HepG2 (cell line): ENCODE data around the gene SRRM2. TPM values are rescaled to one million over a fixed set of nuclear protein-coding genes. Genes with fewer than 3 reads are reported as not detected.

Source experiments
- ADNP ChIP-seq: sonication (generic); formaldehyde crosslinking; IDR thresholded peaks from 2 replicates; pipeline ENCODE4 v1.4.0; 2020; ENCODE audit warnings: missing genetic modification reagents
- CAMTA2 ChIP-seq: sonication (generic); formaldehyde crosslinking; IDR thresholded peaks from 2 replicates; pipeline ENCODE4 v1.4.0; 2020; ENCODE audit warnings: mild to moderate bottlenecking, missing genetic modification reagents, borderline replicate concordance
- CHD2 ChIP-seq: IDR thresholded peaks from 2 replicates; pipeline ENCODE4 v1.6.1; 2011; ENCODE audit warnings: low read depth, low read length, improper control_type of control experiment
- GTF3A ChIP-seq: sonication (generic); formaldehyde crosslinking; conservative IDR thresholded peaks from 2 replicates; pipeline ENCODE4 v1.4.0; 2020; ENCODE audit warnings: mild to moderate bottlenecking, missing genetic modification reagents
- HES4 ChIP-seq: sonication (generic); formaldehyde crosslinking; IDR thresholded peaks from 2 replicates; pipeline ENCODE4 v1.9.0; 2021; ENCODE audit warnings: mild to moderate bottlenecking, missing genetic modification reagents, borderline replicate concordance
- MED13 ChIP-seq: sonication (generic); formaldehyde crosslinking; IDR thresholded peaks from 2 replicates; pipeline ENCODE4 v1.5.0; 2020; ENCODE audit warnings: missing genetic modification reagents
- POLR2A ChIP-seq, 2 experiments: IDR thresholded peaks; 2 replicates each; pipeline ENCODE4 v1.6.1; 2011; ENCODE audit warnings: low read depth in 2 of 2, low read length in 2 of 2, mild to moderate bottlenecking in 1 of 2, moderate library complexity in 1 of 2; ENCODE audit not compliant: insufficient read depth in 1 of 2
- REXO4 ChIP-seq: sonication (generic); formaldehyde crosslinking; IDR thresholded peaks from 2 replicates; pipeline ENCODE4 v1.8.0; 2022; ENCODE audit warnings: missing genetic modification reagents, mild to moderate bottlenecking, borderline replicate concordance
- ZNF572 ChIP-seq: sonication (generic); formaldehyde crosslinking; IDR thresholded peaks from 2 replicates; pipeline ENCODE4 v1.5.1; 2020; ENCODE audit warnings: mild to moderate bottlenecking, missing genetic modification reagents
- ZNF879 ChIP-seq: sonication (generic); formaldehyde crosslinking; IDR thresholded peaks from 2 replicates; pipeline ENCODE4 v1.8.1; 2023; ENCODE audit warnings: missing genetic modification reagents
- ZSCAN20 ChIP-seq: sonication (generic); formaldehyde crosslinking; IDR thresholded peaks from 2 replicates; pipeline ENCODE4 v1.4.0; 2020; ENCODE audit warnings: missing genetic modification reagents, mild to moderate bottlenecking, borderline replicate concordance
- polyA plus RNA-seq, 8 experiments: library from polyadenylated mRNA; depleted of rRNA in 3 of 8; stranded (reverse) in 7 of 8; unstranded in 1 of 8; fragments of >200 nt; fragmentation: Illumina TruSeq in 4 of 8; extraction: Trizol in 4 of 8; gene quantifications; 2 replicates each; pipeline versions ENCODE4 v1.2.1 to v1.2.3, GENCODE V29; 2011 to 2016; ENCODE audit warnings: low read depth in 4 of 8, missing spikeins in 1 of 8, mixed read lengths in 1 of 8; ENCODE audit not compliant: insufficient read depth in 1 of 8
- total RNA-seq, 5 experiments: library from RNA; depleted of rRNA; stranded (reverse); fragments of >200 nt; fragmentation: Illumina TruSeq; extraction: Trizol; gene quantifications; 2 replicates each; pipeline ENCODE4 v1.2.3, GENCODE V29; 2016; ENCODE audit warnings: low read depth in 1 of 5
- TF ChIP-seq, protein P1 (sequence below): sonication (generic); formaldehyde crosslinking; IDR thresholded peaks from 2 replicates; pipeline ENCODE4 v1.4.0; 2020; ENCODE audit warnings: missing genetic modification reagents, borderline replicate concordance
- TF ChIP-seq, protein P2 (sequence below): conservative IDR thresholded peaks from 2 replicates; pipeline ENCODE4 v1.6.1; 2018; ENCODE audit warnings: missing genetic modification reagents
- TF ChIP-seq, protein P3 (sequence below): sonication (generic); formaldehyde crosslinking; IDR thresholded peaks from 2 replicates; pipeline ENCODE4 v1.4.0; 2020; ENCODE audit warnings: missing genetic modification reagents
- TF ChIP-seq, protein P4 (sequence below): sonication (generic); formaldehyde crosslinking; IDR thresholded peaks from 2 replicates; pipeline ENCODE4 v1.4.0; 2020; ENCODE audit warnings: mild to moderate bottlenecking, missing genetic modification reagents, borderline replicate concordance
- TF ChIP-seq, protein P5 (sequence below): sonication (generic); formaldehyde crosslinking; IDR thresholded peaks from 2 replicates; pipeline ENCODE4 v1.4.0; 2020; ENCODE audit warnings: missing genetic modification reagents
- TF ChIP-seq, protein P6 (sequence below): sonication (generic); formaldehyde crosslinking; IDR thresholded peaks from 2 replicates; pipeline ENCODE4 v1.4.0; 2020; ENCODE audit warnings: missing genetic modification reagents

Gene SRRM2
- total and polyA plus RNA-seq, 2 of the 13 experiments (the other 11 are each of a cell fraction or from before 2014, with no cell fraction given) = 50.4 to 112 TPM

DNA sequence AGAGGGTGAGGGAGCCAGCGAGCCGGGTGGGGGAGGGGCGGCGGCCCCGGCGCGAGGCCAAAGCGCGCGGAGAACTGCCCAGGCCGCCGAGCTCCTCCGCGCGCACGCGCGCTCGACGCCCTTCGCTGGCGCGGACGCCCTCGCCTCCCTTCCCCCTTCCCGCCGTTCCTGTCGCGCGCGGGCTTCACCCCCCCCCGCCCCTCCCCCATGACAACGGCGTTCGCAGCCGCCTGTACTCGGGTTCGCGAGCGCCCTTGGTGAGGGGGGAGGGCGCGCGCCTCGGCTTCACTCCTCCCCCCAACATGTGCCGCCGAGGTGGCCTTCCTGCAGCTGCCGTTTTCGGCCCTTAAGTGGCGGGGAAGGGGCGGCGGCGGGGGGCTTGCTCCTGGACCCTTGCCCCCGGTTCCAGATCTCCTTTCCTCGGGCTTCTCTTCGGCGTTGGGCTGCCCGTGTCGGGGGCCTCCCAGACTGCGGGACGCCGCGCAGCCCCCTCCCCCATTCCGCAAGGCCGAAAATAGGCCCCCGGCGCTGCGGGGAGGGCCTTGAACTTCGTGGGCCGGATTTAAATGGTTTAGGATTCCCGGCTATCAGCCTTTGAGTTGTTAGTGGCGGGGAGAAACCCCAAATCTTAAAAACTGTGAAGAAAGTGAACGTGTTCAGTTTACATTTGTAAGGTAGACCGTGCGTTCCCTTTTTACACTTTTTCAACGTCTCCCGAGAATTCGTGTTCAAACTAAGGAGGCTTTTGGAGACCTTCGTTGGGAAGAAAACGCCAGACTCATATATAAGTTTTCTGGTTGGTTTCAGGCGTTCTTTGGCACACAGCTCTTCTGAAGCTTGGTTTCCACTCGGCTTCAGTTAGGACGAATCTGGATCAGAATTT is 653 bp downstream of the SRRM2 start (continued):
- TF ChIP-seq, protein P1, sequence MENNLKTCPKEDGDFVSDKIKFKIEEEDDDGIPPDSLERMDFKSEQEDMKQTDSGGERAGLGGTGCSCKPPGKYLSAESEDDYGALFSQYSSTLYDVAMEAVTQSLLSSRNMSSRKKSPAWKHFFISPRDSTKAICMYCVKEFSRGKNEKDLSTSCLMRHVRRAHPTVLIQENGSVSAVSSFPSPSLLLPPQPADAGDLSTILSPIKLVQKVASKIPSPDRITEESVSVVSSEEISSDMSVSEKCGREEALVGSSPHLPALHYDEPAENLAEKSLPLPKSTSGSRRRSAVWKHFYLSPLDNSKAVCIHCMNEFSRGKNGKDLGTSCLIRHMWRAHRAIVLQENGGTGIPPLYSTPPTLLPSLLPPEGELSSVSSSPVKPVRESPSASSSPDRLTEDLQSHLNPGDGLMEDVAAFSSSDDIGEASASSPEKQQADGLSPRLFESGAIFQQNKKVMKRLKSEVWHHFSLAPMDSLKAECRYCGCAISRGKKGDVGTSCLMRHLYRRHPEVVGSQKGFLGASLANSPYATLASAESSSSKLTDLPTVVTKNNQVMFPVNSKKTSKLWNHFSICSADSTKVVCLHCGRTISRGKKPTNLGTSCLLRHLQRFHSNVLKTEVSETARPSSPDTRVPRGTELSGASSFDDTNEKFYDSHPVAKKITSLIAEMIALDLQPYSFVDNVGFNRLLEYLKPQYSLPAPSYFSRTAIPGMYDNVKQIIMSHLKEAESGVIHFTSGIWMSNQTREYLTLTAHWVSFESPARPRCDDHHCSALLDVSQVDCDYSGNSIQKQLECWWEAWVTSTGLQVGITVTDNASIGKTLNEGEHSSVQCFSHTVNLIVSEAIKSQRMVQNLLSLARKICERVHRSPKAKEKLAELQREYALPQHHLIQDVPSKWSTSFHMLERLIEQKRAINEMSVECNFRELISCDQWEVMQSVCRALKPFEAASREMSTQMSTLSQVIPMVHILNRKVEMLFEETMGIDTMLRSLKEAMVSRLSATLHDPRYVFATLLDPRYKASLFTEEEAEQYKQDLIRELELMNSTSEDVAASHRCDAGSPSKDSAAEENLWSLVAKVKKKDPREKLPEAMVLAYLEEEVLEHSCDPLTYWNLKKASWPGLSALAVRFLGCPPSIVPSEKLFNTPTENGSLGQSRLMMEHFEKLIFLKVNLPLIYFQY (CRISPR knock-in tag) = no peak
- TF ChIP-seq ZNF572 (CRISPR knock-in tag) (no peak), ZSCAN20 (CRISPR knock-in tag) (0 out of 2 replicates have a peak, but pooled peaks have one; percentile 37), CHD2 (peak; percentile 57; the same call in 1 of the 2 replicates), HES4 (CRISPR knock-in tag) (no peak), MED13 (no peak), GTF3A (CRISPR knock-in tag) (no peak), POLR2A (IDR thresholded peaks at IDR 0.05; ENCODE audit: insufficient read depth in 1 of 2, low read depth in 2 of 2, low read length in 2 of 2) (0 out of 4 replicates have a peak, but pooled peaks of 1 of the 2 experiments have one; percentile 23), ADNP (CRISPR knock-in tag) (no peak), ZNF879 (CRISPR knock-in tag) (peak; percentile 56; the same call in 1 of the 2 replicates), REXO4 (CRISPR knock-in tag) (0 out of 2 replicates have a peak, but pooled peaks have one; percentile 15), CAMTA2 (CRISPR knock-in tag) (no peak)
- TF ChIP-seq, protein P2, sequence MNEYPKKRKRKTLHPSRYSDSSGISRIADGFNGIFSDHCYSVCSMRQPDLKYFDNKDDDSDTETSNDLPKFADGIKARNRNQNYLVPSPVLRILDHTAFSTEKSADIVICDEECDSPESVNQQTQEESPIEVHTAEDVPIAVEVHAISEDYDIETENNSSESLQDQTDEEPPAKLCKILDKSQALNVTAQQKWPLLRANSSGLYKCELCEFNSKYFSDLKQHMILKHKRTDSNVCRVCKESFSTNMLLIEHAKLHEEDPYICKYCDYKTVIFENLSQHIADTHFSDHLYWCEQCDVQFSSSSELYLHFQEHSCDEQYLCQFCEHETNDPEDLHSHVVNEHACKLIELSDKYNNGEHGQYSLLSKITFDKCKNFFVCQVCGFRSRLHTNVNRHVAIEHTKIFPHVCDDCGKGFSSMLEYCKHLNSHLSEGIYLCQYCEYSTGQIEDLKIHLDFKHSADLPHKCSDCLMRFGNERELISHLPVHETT = no peak; the same call in 1 of the 2 replicates
- TF ChIP-seq, protein P3, sequence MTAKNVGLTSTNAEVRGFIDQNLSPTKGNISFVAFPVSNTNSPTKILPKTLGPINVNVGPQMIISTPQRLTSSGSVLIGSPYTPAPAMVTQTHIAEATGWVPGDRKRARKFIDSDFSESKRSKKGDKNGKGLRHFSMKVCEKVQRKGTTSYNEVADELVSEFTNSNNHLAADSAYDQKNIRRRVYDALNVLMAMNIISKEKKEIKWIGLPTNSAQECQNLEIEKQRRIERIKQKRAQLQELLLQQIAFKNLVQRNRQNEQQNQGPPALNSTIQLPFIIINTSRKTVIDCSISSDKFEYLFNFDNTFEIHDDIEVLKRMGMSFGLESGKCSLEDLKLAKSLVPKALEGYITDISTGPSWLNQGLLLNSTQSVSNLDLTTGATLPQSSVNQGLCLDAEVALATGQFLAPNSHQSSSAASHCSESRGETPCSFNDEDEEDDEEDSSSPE = 0 out of 2 replicates have a peak, but pooled peaks have one; percentile 46
- TF ChIP-seq, protein P4, sequence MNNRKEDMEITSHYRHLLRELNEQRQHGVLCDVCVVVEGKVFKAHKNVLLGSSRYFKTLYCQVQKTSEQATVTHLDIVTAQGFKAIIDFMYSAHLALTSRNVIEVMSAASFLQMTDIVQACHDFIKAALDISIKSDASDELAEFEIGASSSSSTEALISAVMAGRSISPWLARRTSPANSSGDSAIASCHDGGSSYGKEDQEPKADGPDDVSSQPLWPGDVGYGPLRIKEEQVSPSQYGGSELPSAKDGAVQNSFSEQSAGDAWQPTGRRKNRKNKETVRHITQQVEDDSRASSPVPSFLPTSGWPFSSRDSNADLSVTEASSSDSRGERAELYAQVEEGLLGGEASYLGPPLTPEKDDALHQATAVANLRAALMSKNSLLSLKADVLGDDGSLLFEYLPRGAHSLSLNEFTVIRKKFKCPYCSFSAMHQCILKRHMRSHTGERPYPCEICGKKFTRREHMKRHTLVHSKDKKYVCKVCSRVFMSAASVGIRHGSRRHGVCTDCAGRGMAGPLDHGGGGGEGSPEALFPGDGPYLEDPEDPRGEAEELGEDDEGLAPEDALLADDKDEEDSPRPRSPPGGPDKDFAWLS (CRISPR knock-in tag) = no peak
- TF ChIP-seq, protein P5, sequence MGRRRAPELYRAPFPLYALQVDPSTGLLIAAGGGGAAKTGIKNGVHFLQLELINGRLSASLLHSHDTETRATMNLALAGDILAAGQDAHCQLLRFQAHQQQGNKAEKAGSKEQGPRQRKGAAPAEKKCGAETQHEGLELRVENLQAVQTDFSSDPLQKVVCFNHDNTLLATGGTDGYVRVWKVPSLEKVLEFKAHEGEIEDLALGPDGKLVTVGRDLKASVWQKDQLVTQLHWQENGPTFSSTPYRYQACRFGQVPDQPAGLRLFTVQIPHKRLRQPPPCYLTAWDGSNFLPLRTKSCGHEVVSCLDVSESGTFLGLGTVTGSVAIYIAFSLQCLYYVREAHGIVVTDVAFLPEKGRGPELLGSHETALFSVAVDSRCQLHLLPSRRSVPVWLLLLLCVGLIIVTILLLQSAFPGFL (CRISPR knock-in tag) = no peak
- TF ChIP-seq, protein P6, sequence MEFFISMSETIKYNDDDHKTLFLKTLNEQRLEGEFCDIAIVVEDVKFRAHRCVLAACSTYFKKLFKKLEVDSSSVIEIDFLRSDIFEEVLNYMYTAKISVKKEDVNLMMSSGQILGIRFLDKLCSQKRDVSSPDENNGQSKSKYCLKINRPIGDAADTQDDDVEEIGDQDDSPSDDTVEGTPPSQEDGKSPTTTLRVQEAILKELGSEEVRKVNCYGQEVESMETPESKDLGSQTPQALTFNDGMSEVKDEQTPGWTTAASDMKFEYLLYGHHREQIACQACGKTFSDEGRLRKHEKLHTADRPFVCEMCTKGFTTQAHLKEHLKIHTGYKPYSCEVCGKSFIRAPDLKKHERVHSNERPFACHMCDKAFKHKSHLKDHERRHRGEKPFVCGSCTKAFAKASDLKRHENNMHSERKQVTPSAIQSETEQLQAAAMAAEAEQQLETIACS (CRISPR knock-in tag) = peak; percentile 69
